HepG2 (cell line): ENCODE measurements around the gene SLC9A8. TPM values are rescaled to one million over a fixed set of nuclear protein-coding genes. Genes with fewer than 3 reads are reported as not detected.

Experiments
- ATAD3A ChIP-seq: sonication (generic); formaldehyde crosslinking; IDR thresholded peaks from 2 replicates; pipeline ENCODE4 v1.4.0; 2020; ENCODE audit warnings: missing genetic modification reagents
- BCL6 ChIP-seq: IDR thresholded peaks from 2 replicates; pipeline ENCODE4 v1.6.1; 2016; ENCODE audit warnings: missing genetic modification reagents, missing compliant biosample characterization
- CBX1 ChIP-seq: IDR thresholded peaks from one replicate; pipeline ENCODE4 v1.6.1; 2016; ENCODE audit warnings: antibody characterized with exemption, low read depth
- HDAC2 ChIP-seq: sonication (generic); formaldehyde crosslinking; IDR thresholded peaks from 2 replicates; pipeline ENCODE4 v1.4.0; 2020; ENCODE audit warnings: missing genetic modification reagents
- JUNB ChIP-seq: sonication (generic); formaldehyde crosslinking; IDR thresholded peaks from 2 replicates; pipeline ENCODE4 v1.8.0; 2022; ENCODE audit warnings: missing genetic modification reagents, mild to moderate bottlenecking, borderline replicate concordance
- MBNL3 ChIP-seq: fragments of 250-450 bp; sonication (Bioruptor Pico); conservative IDR thresholded peaks from 2 replicates; pipeline ENCODE4 v1.8.0; 2022; ENCODE audit warnings: mild to moderate bottlenecking, inconsistent platforms
- NAIF1 ChIP-seq: sonication (generic); formaldehyde crosslinking; IDR thresholded peaks from 2 replicates; pipeline ENCODE4 v1.5.0; 2020; ENCODE audit warnings: mild to moderate bottlenecking, missing genetic modification reagents, borderline replicate concordance
- NFYC ChIP-seq: IDR thresholded peaks from 2 replicates; pipeline ENCODE4 v1.6.1; 2016; ENCODE audit warnings: missing genetic modification reagents, missing compliant biosample characterization
- NKX3-1 ChIP-seq: sonication (generic); formaldehyde crosslinking; IDR thresholded peaks from 2 replicates; pipeline ENCODE4 v1.5.0; 2020; ENCODE audit warnings: missing genetic modification reagents
- NR1H2 ChIP-seq: sonication (generic); formaldehyde crosslinking; IDR thresholded peaks from 2 replicates; pipeline ENCODE4 v1.8.1; 2022; ENCODE audit warnings: low read depth, missing genetic modification reagents, borderline replicate concordance
- PCBP2 ChIP-seq: fragments of 200-400 bp; formaldehyde crosslinking; optimal IDR thresholded peaks from 2 replicates; pipeline ENCODE3; 2018; ENCODE audit warnings: low read length, low read depth; ENCODE audit not compliant: poor library complexity, severe bottlenecking
- RBM39 ChIP-seq: fragments of 200-400 bp; formaldehyde crosslinking; IDR thresholded peaks from one replicate; pipeline ENCODE4 v1.6.1; 2018; ENCODE audit warnings: antibody characterized with exemption, mild to moderate bottlenecking, low read depth, low read length; ENCODE audit not compliant: poor library complexity, severe bottlenecking
- RORA ChIP-seq: sonication (generic); formaldehyde crosslinking; IDR thresholded peaks from 2 replicates; pipeline ENCODE4 v1.5.0; 2020; ENCODE audit warnings: mild to moderate bottlenecking, missing genetic modification reagents, moderate library complexity
- SALL2 ChIP-seq: sonication (generic); formaldehyde crosslinking; IDR thresholded peaks from 2 replicates; pipeline ENCODE4 v1.8.1; 2023; ENCODE audit warnings: mild to moderate bottlenecking, missing genetic modification reagents, inconsistent platforms
- TAF1 ChIP-seq: sonication (generic); formaldehyde crosslinking; IDR thresholded peaks from 2 replicates; pipeline ENCODE4 v1.4.0; 2020; ENCODE audit warnings: missing genetic modification reagents
- ZNF230 ChIP-seq: sonication (generic); formaldehyde crosslinking; IDR thresholded peaks from 2 replicates; pipeline ENCODE4 v1.4.0; 2020; ENCODE audit warnings: mild to moderate bottlenecking, missing genetic modification reagents
- ZNF234 ChIP-seq: sonication (generic); formaldehyde crosslinking; conservative IDR thresholded peaks from 2 replicates; pipeline ENCODE4 v1.5.1; 2020; ENCODE audit warnings: mild to moderate bottlenecking, missing genetic modification reagents
- ZNF335 ChIP-seq: sonication (generic); formaldehyde crosslinking; IDR thresholded peaks from 2 replicates; pipeline ENCODE4 v1.4.0; 2020; ENCODE audit warnings: missing genetic modification reagents
- ZNF337 ChIP-seq: sonication (generic); formaldehyde crosslinking; IDR thresholded peaks from 2 replicates; pipeline ENCODE4 v1.5.1; 2020; ENCODE audit warnings: missing genetic modification reagents, low read depth, mild to moderate bottlenecking, borderline replicate concordance
- ZNF446 ChIP-seq: sonication (generic); formaldehyde crosslinking; IDR thresholded peaks from 2 replicates; pipeline ENCODE4 v1.5.0; 2020; ENCODE audit warnings: mild to moderate bottlenecking, missing genetic modification reagents
- ZNF570 ChIP-seq: sonication (generic); formaldehyde crosslinking; IDR thresholded peaks from 2 replicates; pipeline ENCODE4 v1.4.0; 2020; ENCODE audit warnings: mild to moderate bottlenecking, missing genetic modification reagents, borderline replicate concordance
- ZNF850 ChIP-seq: sonication (generic); formaldehyde crosslinking; conservative IDR thresholded peaks from 2 replicates; pipeline ENCODE4 v1.9.0; 2021; ENCODE audit warnings: mild to moderate bottlenecking, missing genetic modification reagents
- polyA plus RNA-seq, 8 experiments: library from polyadenylated mRNA; depleted of rRNA in 3 of 8; stranded (reverse) in 7 of 8; unstranded in 1 of 8; fragments of >200 nt; fragmentation: Illumina TruSeq in 4 of 8; extraction: Trizol in 4 of 8; gene quantifications; 2 replicates each; pipeline versions ENCODE4 v1.2.1 to v1.2.3, GENCODE V29; 2011 to 2016; ENCODE audit warnings: low read depth in 4 of 8, missing spikeins in 1 of 8, mixed read lengths in 1 of 8; ENCODE audit not compliant: insufficient read depth in 1 of 8
- total RNA-seq, 5 experiments: library from RNA; depleted of rRNA; stranded (reverse); fragments of >200 nt; fragmentation: Illumina TruSeq; extraction: Trizol; gene quantifications; 2 replicates each; pipeline ENCODE4 v1.2.3, GENCODE V29; 2016; ENCODE audit warnings: low read depth in 1 of 5
- TF ChIP-seq, protein P1 (sequence below): sonication (generic); formaldehyde crosslinking; IDR thresholded peaks from 2 replicates; pipeline ENCODE4 v1.4.0; 2020; ENCODE audit warnings: missing genetic modification reagents
- TF ChIP-seq, protein P2 (sequence below): sonication (generic); formaldehyde crosslinking; IDR thresholded peaks from 2 replicates; pipeline ENCODE4 v1.8.1; 2023; ENCODE audit warnings: mild to moderate bottlenecking, moderate library complexity, missing genetic modification reagents
- TF ChIP-seq, protein P3 (sequence below): sonication (generic); formaldehyde crosslinking; IDR thresholded peaks from 2 replicates; pipeline ENCODE4 v1.4.0; 2020; ENCODE audit warnings: missing genetic modification reagents
- TF ChIP-seq, protein P4 (sequence below): sonication (generic); formaldehyde crosslinking; conservative IDR thresholded peaks from 2 replicates; pipeline ENCODE4 v1.4.0; 2020; ENCODE audit warnings: mild to moderate bottlenecking, missing genetic modification reagents, moderate library complexity

SLC9A8 gene
- total and polyA plus RNA-seq, 2 of the 13 experiments (the other 11 are each of a cell fraction or from before 2014, with no cell fraction given): 4.1 to 7.4 TPM

DNA sequence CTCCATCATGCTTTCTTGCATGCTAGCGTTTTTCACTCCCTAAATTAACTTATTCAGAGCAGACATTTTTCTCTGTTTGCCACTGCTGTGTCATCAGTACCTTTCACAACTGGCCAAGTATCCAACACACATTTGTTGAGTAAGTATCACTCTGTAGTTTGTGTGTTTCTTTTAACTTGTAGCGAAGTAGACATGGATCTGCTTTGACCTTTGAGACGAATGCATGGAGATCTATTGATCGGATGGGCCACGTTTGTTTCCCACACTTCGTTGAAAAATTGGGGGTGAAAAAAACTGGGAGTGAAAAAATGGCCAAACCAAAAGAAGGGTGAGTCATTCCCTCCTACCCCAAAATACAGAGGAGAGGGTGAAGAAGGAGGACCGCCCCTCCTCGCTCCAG is 12.9 kb upstream of the SLC9A8 start (continued):
- TF ChIP-seq ZNF446 (CRISPR knock-in tag) (peak; percentile 50; the same call in 1 of the 2 replicates), NKX3-1 (CRISPR knock-in tag) (no peak), ZNF335 (no peak), PCBP2 (no peak), RBM39 (no peak), HDAC2 (CRISPR knock-in tag) (peak; percentile 42; the same call in 1 of the 2 replicates), ATAD3A (no peak), ZNF234 (CRISPR knock-in tag) (no peak), ZNF337 (no peak), TAF1 (CRISPR knock-in tag) (no peak), BCL6 (CRISPR knock-in tag) (peak; percentile 68), NFYC (CRISPR knock-in tag) (no peak), RORA (no peak), CBX1 (no peak), MBNL3 (no peak), ZNF230 (CRISPR knock-in tag) (no peak), NAIF1 (CRISPR knock-in tag) (no peak), ZNF570 (CRISPR knock-in tag) (no peak), SALL2 (CRISPR knock-in tag) (0 out of 2 replicates have a peak, but pooled peaks have one; percentile 23), JUNB (CRISPR knock-in tag) (no peak), ZNF850 (CRISPR knock-in tag) (no peak), NR1H2 (CRISPR knock-in tag) (no peak)
- TF ChIP-seq, protein P1, sequence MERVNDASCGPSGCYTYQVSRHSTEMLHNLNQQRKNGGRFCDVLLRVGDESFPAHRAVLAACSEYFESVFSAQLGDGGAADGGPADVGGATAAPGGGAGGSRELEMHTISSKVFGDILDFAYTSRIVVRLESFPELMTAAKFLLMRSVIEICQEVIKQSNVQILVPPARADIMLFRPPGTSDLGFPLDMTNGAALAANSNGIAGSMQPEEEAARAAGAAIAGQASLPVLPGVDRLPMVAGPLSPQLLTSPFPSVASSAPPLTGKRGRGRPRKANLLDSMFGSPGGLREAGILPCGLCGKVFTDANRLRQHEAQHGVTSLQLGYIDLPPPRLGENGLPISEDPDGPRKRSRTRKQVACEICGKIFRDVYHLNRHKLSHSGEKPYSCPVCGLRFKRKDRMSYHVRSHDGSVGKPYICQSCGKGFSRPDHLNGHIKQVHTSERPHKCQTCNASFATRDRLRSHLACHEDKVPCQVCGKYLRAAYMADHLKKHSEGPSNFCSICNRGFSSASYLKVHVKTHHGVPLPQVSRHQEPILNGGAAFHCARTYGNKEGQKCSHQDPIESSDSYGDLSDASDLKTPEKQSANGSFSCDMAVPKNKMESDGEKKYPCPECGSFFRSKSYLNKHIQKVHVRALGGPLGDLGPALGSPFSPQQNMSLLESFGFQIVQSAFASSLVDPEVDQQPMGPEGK (CRISPR knock-in tag): no peak
- TF ChIP-seq, protein P2, sequence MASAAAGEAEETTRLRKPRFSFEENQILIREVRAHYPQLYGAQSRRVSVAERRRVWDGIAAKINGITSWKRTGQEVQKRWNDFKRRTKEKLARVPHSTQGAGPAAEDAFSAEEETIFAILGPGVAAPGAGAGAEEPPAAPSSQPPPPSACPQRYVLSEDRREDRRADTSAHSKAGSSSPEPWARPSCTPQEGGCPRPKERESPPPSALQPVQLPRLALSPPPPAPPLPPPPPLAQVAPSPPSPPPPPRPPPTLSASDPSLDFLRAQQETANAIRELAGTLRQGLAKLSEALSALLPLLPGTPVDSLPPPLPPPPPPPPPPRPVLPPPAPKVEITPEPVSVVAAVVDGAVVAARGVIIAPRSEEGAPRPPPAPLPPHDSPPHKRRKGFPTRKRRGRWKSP: no peak
- TF ChIP-seq, protein P3, sequence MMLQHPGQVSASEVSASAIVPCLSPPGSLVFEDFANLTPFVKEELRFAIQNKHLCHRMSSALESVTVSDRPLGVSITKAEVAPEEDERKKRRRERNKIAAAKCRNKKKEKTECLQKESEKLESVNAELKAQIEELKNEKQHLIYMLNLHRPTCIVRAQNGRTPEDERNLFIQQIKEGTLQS (CRISPR knock-in tag): no peak
- TF ChIP-seq, protein P4, sequence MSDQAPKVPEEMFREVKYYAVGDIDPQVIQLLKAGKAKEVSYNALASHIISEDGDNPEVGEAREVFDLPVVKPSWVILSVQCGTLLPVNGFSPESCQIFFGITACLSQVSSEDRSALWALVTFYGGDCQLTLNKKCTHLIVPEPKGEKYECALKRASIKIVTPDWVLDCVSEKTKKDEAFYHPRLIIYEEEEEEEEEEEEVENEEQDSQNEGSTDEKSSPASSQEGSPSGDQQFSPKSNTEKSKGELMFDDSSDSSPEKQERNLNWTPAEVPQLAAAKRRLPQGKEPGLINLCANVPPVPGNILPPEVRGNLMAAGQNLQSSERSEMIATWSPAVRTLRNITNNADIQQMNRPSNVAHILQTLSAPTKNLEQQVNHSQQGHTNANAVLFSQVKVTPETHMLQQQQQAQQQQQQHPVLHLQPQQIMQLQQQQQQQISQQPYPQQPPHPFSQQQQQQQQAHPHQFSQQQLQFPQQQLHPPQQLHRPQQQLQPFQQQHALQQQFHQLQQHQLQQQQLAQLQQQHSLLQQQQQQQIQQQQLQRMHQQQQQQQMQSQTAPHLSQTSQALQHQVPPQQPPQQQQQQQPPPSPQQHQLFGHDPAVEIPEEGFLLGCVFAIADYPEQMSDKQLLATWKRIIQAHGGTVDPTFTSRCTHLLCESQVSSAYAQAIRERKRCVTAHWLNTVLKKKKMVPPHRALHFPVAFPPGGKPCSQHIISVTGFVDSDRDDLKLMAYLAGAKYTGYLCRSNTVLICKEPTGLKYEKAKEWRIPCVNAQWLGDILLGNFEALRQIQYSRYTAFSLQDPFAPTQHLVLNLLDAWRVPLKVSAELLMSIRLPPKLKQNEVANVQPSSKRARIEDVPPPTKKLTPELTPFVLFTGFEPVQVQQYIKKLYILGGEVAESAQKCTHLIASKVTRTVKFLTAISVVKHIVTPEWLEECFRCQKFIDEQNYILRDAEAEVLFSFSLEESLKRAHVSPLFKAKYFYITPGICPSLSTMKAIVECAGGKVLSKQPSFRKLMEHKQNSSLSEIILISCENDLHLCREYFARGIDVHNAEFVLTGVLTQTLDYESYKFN (CRISPR knock-in tag): peak; percentile 86
